Femur (tissue), 1 donor: ENCODE measurements around the gene CYP2W1.

Experiments used
- DNase-seq: peaks from one replicate; pipeline ENCODE4 v3.0.0-alpha.2; 2017

Gene CYP2W1

DNA sequence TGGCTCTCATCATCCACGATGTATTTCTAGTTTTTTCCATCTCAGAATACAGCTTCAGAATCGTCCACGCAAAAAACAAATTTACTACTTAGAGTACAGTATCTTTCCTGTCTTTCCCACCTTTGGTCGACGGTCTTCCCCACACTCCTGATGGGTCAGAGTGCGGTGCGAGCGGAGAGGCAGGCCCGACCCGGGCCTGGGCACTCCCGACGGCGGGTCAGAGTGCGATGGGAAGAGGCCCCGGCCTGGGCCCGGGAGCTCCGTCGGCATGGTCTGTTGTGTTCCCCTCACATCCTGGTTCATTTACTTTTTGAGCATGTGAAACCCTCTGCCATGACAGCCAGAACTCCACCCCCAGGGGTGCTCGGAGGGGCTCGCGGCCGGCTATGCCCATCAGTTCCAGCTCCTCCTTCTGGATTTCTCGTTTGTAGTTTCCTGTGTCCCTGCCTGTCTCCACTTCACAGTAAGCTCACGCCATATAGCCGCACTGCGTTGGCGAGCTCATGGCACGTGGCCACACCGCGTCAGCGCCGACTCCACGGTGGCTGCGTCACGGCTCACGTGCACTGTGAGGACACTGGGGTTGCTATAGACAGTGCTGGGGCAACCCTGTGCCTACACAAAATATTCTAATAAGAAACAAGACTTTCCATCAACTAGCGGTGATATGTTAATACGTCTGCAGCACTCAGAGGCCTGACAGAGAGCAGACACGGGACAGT lies 15.5 kb upstream of the CYP2W1 start:
- no peak for DNase-seq

DNA sequence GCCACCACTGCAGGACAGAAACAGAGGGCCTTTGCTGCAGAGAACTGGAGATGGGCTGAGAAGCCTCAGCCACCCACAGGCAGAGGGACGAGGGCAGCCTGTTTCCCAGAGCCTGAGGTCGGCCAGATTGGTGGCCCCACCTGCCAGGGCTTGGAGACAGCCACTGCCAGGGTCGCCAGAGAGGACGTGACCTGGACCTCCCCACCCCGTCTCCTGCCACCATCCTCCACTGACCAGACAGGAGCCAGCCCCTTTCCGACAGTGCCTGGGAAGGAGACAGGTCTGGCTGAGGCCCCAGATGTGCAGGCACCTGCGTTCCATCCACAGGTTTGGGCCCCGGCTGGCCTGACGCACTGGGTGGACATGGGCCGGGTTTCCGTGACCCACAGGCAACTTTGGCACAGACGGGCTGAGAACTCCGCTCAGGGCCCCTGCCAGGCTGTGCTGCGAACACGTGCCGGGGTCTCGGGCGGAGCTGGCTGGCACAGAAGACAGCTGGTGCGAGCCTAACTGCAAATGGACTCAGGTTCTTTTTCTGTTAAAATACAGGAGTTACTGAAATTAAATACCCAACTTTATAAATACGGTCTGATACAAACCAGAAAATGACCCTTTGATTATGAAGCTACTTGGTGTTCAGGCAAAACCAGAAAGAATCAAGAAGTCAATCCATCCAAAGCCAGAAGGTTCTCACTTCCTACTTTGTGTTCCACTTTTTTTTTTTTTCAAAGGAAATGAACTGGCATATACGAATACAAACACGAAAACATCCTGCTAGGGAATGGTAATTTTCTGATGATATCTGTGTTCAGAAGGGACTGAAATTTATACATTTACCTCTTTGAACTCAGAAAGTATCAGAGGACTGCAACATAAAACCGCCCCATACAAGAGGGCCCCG lies 14.5 kb upstream of the CYP2W1 start:
- DNase-seq = no peak

DNA sequence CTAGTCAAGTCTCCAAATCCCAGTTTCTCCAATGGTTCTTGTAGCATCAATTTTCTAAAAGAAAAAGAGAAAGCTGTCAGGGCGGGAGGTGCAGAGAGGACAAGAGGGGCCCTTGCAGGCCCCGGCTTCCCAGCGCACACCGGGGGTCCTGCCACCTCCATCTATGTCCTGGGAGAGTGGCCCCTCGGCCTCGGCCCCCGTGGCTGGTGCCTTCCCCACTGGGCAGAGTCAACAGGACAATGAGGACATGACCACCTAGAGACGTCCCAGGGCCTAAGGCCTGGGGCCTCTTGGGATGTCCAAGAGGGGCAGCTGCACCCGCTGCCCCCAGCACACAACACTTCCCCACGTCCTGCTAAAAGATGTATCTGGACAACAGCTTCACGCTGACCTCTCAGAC lies 13.6 kb upstream of the CYP2W1 start:
- DNase-seq = no peak

DNA sequence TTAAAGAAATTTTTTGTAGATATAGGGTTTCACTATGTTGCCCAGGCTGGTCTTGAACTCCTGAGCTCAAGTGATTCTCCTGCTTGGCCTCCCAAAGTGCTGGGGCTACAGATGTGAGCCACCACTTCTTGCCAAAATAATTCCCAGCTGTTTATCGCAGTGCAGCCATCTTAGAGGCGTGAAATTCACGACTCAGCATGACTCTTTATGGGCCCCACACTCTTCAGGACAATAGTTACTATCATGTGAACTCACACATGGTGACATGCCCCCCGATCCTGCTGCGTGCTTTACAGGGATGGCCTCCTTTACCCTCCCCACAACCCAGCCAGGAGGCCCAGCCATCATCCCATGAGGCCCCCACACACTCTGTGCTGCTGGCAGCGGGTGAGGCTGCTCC lies 12.2 kb upstream of the CYP2W1 start:
- DNase-seq = no peak

DNA sequence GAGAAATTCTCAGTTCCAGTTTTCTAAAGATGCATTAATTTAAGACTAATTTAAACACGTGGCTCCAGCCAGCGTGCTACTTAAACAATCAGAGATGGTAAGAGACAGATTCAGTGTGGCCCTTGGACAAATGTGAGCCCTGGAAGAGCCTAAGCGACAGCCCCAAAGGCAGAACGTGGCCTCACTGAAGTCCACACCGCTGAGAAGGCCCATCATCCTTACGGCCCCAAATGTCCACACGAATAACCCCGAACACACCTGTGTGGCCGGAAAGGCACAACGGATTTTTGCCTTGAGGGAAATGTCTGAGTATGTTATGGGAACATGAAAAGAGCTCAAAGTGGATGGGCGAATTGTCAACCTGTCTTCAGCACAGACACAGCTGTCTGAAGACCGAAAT lies 10.9 kb upstream of the CYP2W1 start:
- DNase-seq = no peak

DNA sequence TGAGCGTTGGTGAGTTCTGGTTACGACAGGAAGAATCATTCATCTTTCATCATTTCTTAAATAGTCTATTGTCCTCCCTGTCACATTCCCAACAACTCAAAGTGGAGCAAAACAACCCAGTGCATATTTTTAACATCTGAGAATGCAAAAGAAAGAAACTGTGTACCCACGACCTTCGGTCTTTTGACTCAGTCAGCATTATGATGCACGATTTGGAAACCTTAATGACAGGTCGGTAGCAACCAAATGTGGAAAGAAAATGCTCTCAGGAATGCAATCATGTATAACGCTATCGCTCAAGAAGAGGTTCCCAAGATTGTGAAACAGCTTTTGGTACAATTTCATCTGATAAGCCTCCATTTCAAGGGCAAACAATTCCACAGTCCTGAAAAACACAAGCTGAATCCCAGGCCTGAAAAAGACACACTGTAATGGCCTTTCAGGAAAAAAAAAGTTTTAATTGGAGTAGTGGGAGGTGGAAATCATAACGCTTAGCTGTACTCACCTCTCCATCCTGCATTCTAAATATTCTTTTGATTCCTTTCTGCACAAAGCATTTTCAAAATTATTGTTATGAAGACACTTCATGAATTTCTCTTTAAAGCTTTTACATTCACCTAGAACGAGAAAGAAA lies 10.2 kb upstream of the CYP2W1 start:
- DNase-seq = no peak

DNA sequence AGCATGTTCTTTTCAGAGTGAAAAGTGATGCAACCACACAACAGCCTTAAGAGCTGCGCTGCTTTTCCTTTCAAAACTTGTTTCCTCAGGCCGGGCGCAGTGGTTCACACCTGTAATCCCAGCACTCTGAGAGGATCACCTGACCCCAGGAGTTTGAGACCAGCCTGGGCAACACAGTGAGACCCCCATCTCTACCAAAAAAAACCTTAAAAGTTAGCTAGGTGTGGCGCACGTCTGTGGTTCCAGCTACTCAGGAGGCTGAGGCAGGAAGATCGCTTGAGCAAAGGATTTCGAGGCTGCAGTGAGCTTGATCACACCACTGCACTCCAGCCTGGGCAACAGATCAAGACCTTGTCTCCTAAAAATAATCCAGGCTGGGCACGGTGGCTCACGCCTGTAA lies 9.7 kb upstream of the CYP2W1 start:
- DNase-seq = no peak

DNA sequence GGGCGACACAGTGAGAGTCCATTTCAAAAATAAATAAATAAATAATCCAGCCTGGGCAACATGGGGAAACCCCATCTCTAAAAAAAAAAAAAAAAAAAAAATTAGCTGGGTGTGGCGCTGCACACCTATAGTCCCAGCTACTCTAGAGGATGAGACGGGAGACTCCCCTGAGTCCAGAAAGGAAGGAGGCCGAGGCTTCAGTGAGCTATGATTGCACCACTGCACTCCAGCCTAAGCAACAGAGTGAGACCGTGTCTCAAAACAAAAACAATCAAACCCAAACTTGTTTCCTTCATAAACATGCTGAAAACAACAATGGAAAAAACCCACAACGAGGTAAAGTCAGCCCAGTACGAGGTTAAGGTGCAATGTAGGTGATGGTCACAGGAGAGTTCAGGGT lies 8.8 kb upstream of the CYP2W1 start:
- no peak for DNase-seq

DNA sequence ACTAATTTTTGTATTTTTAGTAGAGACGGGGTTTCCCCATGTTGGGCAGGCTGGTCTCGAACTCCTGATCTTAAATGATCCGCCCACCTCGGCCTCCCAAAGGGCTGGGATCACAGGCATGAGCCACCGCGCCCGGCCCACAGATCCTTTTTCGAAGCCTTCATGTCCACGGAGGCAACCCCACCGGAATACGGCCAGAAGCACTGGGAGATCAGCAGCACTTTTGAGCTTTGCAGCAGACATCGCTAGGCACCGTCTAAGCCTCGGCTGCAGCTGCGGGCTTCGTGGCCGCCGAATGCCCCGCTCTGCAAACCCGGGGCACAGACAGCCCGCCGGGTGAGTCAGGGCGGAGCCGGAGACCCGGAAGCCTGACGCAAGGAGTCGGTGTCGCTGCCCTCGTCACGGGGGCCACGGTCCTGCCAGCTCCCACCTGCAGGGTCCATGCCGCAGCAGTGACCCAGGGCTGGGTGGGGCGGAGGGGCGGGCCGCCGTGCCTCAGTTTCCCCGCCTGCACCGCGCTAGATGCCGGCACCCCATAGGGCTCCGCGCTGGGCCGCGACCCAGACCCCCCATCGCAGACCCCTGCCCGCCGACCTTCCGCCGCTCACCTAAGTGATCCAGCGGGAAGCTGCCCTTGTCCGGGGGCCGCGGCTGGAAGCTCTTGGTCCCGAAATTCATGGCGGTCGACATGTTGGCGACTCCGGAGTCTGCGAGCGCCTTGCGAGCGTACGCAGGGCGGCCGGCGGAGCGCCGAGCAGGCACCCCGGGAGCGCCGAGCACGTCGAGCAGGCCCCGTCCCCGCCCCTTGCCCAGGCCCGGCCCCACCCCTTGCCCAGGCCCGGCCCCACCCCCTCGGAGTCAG lies 7.9 kb upstream of the CYP2W1 start, which contains the start of gene COX19:
Gene COX19, minus strand, starts transcription at position 730 of the 862 bp plus-strand sequence. Its CDS starts 40 bp downstream, at position 690.
- DNase-seq = peak; percentile 95

DNA sequence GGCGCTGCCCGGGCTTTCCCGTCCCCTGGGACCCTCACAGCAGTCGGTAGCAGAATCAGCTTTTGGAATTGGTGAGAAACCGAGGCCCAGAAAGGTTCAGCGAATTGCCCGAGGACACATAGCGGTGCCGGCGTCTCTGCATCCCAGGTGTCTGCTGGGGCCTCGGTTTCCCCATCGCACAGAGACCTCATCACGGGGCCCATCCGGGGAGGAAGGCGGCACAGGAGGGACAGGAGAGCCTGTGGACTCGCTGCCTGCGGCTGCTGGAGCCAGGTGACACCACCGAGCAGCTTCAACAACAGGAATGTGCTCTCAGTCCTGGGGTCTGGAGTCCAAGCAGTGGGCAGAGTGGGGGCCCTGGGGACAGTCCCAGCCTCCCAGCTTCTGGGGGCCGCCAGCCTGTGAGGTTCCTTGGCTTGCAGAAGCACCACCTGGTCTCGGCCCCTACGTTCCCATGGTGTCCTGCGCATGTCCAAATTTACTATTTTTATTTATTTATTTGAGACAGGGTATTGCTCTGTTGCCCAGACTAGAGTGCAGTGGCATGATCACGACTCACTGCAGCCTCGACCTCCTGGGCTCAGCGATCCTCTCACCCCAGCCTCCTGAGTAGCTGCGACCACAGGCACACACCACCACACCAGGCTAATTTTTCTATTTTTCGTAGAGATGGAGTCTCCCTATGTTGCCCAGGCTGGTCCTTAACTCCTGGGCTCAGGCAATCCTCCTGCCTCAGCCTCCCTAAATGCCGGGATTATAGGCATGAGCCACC lies 7.1 kb upstream of the CYP2W1 start:
- no peak for DNase-seq

DNA sequence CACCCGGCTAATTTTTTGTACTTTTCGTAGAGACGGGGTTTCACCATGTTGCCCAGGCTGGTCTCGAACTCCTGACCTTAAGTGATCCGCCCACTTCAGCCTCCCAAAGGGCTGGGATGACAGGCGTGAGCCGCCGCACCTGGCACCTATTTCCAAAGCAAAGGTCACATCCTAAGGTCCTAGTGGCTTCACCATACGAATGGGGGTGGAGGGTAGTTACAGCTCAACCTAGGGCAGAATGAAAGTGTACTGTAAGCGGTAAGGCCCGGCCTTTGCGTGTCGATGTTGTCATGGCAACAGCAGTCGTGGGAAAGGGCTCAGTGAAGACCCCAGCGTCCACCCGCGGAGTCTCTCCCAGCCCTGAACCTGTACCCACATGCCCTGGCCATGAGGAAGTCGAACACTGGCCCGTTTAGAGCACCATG lies 6.1 kb upstream of the CYP2W1 start:
- DNase-seq = no peak

DNA sequence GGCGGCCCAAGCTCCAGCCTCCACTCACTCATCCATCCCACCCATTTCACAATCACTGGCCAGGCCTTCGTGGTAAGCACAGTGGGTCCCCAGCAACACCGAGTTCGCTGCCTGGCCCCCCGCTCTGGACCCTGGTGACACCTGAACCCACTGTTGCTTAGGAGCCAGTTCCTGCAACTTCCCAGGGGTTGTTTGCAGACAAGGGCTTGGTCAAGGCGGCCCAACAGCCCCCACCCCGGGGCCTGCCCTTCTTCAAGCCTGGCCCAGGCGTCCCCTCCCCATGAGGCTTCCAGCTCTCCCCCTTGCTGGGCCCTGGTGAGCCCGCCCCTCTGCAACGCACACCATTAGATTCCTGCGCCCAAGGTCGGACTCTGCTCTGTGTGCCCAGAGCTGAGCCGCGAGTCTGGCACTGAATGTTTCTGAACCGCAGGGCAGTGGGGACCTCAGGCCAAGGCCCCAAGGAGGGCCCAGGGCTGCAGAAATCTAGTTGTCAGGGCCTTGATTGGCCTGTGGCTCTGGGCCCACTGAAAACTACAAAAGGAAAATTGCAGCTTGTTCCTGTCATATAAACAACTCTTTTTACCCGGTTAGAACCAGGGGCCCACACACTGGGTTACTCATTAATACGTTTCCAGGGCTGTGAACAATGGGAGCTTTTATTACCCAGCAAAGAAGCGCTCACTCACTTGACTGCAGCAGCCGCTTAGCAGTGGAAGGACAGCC lies 5.5 kb upstream of the CYP2W1 start:
- DNase-seq = no peak

DNA sequence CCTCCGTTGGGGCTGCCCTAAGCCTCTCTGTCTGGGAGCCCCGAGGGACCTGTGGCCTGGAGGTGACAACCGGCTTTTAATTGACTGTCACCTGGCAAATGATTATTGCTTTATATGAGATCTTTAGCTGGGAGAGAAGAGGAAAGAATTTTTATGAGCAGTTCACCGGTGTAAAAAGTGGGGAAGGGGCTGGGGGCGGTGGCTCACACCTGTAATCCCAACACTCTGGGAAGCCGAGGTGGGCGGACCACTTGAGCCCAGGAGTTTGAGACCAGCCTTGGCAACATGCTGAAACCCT lies 5.0 kb upstream of the CYP2W1 start:
- DNase-seq = no peak

DNA sequence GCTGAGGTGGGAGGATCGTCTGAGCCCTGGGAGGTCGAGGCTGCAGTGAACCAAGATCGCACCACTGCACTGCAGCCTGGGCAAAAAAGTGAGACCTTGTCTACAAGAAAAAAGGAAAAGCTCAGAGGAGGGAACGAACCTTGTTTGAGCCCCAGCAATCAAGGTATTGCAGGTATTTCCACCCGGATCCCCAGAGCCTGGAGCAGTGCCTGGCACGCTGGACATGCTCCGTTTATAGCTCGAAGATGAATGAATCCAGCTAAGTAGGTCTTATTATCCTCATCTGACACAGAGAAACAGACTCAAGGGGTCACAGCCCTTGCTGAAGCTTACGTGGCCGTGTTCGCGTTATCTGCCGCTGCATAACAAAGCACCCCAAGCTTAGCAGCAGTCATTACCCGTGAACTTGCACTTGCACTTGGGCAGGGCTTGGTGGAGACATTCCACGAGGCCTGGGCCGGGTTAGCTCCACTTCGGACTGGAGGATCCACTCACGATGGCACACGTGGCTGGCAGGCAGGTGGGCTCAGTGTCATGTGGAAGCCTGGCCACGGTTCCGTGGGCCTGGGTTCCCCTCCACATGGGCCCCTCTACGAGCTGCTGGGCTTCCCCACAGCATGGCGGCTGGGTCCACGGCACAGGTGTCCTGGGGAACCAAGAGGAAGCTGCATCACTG lies 4.4 kb upstream of the CYP2W1 start:
- DNase-seq = no peak

DNA sequence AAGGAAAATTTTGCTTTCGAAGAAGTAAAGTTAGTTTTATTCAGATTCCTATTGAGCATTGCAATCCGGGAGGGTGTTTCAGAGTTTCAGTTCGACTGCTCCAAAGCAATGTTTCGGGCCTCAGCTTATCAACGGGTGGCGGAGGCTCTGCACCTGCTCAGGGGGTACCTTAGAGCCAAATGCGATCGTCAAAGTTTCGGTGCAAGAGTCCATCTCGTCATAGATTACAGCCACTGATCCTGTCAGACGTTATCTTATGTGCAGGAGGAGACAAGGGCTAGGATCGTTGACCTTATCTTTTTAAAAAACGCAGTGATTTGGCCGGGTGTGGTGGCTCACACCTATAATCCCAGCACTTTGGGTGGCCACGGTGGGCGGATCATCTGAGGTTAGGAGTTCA lies 3.8 kb upstream of the CYP2W1 start:
- no peak for DNase-seq

DNA sequence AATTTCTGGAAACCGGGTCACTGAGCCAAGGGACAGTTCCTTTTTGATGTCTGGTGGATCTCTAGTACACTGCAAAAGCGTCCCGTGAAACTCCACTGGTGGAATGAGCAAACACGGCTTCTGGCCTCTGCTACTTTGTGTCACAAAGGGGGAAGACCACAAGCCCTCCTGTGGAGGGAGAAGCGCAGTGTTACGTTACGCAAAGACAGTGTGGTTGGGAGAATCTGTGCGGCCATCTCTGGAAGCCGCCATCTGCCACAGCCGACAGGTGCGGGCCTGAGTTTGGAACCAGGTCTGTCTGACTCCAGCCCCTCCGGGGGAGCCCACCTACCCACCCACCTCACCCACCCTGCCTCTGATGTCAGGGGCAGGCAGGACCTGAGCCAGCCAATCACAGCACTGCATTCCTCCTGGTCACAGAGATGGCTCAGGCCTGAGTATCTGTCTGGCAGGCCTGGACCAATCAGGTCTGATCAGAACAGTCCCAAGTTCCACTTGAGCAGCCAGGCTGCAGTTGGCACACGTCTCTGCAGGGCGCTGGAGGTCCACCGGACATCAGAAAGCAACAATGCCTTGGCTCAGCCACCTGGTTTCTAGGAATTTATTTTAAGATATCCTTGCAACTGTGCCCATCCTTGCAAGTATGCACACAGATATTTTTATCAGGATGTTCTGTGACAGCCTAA lies 3.0 kb upstream of the CYP2W1 start:
- DNase-seq = no peak

DNA sequence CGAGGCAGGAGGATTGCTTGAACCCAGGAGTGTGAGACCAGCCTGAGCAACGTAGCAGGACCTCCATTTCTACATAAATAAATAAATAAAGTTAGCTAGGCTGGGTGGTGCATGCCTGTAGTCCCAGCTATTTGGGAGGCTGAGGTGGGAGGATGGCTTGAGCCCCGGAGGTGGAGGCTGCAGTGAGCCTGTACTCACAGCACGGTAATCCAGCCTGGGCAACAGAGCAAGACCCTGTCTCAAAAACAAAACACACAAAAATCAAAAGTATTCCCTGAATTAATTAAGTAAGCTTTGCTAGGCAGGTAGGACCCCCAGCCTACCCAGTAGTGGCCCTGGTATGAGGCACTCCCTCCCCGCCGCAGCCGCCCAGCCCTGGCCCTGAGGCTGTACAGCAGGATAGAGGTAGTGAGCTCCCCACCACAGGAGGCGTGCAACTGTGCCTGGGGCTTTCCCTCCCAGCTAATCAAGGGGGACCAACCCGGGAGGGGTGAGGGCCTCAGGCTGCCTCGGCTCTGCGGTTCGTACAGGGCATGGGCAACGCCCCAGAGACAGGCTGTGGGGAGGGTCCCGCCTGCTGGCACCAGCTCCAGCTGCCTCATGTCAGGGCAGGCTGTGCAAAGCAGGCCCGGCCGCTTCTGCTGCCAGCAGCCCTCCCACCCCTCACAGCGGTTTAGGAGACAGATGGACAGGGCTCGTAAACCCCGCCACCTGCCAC lies 1.0 kb upstream of the CYP2W1 start:
- DNase-seq = no peak

DNA sequence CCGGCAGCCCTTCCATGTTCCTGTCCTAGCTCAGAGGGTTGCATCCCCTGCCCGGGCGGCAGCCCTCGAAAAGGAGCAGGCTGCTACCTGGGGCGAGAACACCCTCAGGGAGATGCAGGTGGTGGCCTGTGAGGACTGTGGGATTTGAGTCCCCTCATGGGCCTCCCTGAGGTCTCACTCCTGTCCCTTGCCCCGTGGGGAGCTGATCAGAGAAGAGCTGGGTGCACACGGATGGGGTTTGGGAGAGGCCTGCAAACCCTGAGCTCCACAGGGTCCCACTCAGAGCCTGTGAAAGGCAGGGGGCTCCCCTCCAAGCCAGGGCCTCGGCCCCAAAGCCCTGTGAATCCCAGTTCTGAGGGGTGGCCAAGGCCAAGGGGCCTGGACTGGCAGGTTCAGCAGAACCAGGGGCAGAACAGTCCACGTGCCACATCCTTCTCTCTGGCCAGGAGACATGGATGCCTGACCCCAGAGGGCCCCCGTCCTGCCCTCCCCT lies 424 bp upstream of the CYP2W1 start:
- no peak for DNase-seq

DNA sequence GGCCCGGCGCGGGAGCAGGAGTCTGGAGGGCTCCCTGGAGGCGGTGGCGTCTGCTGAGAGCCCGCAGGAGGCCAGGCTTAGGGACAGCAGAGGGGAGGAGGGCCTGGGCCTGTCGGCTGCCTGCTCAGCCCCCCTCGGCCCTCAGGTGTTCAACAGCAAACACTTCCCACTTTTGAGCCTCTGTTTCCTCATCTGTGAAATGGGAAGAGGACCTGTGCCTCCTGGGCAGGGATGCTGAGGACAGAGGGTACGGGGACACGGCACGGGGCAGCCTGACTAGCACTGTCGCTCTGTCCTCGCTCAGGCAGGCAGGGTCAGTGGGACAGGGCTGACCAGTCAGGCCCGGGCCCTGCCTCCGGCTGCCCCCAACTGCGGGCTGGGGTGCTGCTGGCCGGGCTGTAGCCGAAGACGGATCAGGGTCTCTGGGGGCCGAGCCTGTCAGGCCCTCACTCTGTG lies 663 bp downstream of the CYP2W1 start:
- DNase-seq = no peak
